Fibroblast of mammary gland (primary cell): ENCODE data around the gene TRAF1.

Experiments
- DNase-seq: peaks from one replicate; pipeline ENCODE4 v3.0.0-alpha.2; 2010; ENCODE audit warnings: low read depth
- H3K4me3 ChIP-seq: 2 replicates; pipeline ENCODE4 v1.5.1; 2011; ENCODE audit warnings: low read depth, mild to moderate bottlenecking, low read length, moderate library complexity; ENCODE audit not compliant: control insufficient read depth
- CTCF ChIP-seq: conservative IDR thresholded peaks from 2 replicates; pipeline ENCODE4 v1.5.1; 2011; ENCODE audit warnings: low read depth, low read length, inconsistent platforms; ENCODE audit not compliant: control insufficient read depth, insufficient read depth

The TRAF1 gene

GRCh38 chr9:120965344-120966012 is 38.9 kb upstream of the TRAF1 start:
- H3K4me3 ChIP-seq: no peak overlapping the region
- DNase-seq: no peak
- TF ChIP-seq CTCF: no peak

GRCh38 chr9:120961936-120962335 is 35.3 kb upstream of the TRAF1 start:
- H3K4me3 ChIP-seq: no peak overlapping the region
- DNase-seq: no peak
- TF ChIP-seq CTCF: no peak

GRCh38 chr9:120960001-120960400 is 33.4 kb upstream of the TRAF1 start:
- H3K4me3 ChIP-seq: no peak overlapping the region
- no peak for DNase-seq
- no peak for TF ChIP-seq CTCF

- no peak overlapping the region for H3K4me3 ChIP-seq
- no peak for TF ChIP-seq CTCF
- no peak for DNase-seq
Measured at GRCh38 chr9:120956862-120957261, 30.3 kb upstream of the TRAF1 start.

- no peak overlapping the region for H3K4me3 ChIP-seq
- no peak for DNase-seq
- TF ChIP-seq CTCF: no peak
Measured at GRCh38 chr9:120951960-120952618, 25.5 kb upstream of the TRAF1 start.

- no peak for TF ChIP-seq CTCF
- no peak for DNase-seq
Measured at GRCh38 chr9:120950421-120951388, 24.1 kb upstream of the TRAF1 start.

More at GRCh38 chr9:120950421-120951388, 24.1 kb upstream of the TRAF1 start:
- H3K4me3 ChIP-seq: no peak overlapping the region
